Posterior vena cava (tissue), 2 donors: Measurements from ENCODE around the gene OR2A7. TPM values are rescaled to one million over a fixed set of nuclear protein-coding genes. Genes with fewer than 3 reads are reported as not detected.
"Not testable (repeated sequence)": the region's sequence is repeated elsewhere in the genome, so short reads cannot be mapped to it uniquely, and the experiment has no call there.

Experiments
- DNase-seq: peaks from one replicate; pipeline ENCODE4 v3.0.0-alpha.2; 2020; ENCODE audit warnings: low spot score
- intact Hi-C, 2 donors: fragments of 100-400 bp; cut with DNase I; formaldehyde crosslinking; loops; one replicate each; pipeline versions ENCODE4 v1.14.1 to v1.14.2; 2022 to 2023
- total RNA-seq, 2 donors: library from RNA; stranded (reverse); fragmentation: NEBNext Ultra II Directional; extraction: Animal tissue kit (Norgen Biotek cat#: 25700); gene quantifications; one replicate each; pipeline ENCODE4 v1.2.1, GENCODE V29; 2021
- donor health status: DM: yes; HTN: yes; CAD: no.
- donor health status: DM: yes; HTN: yes; CAD: no.

OR2A7 gene
- total RNA-seq, 2 donors from 2014 or later, result 1.4 to 1.9 TPM

GRCh38 chr7:144259067-144259466 is 5.5 kb downstream of the OR2A7 start:
- intact Hi-C loops, DNase-seq: not testable (repeated sequence)

- intact Hi-C loops, result no loop called here
- no peak for DNase-seq
Measured at GRCh38 chr7:144256112-144256511, 8.5 kb downstream of the OR2A7 start.

- no peak for DNase-seq
- intact Hi-C loops, result no loop called here
Measured at GRCh38 chr7:144255471-144255897, 9.1 kb downstream of the OR2A7 start.

- DNase-seq, intact Hi-C loops: not testable (repeated sequence)
Measured at GRCh38 chr7:144252307-144252706, 12.3 kb downstream of the OR2A7 start.

- DNase-seq, intact Hi-C loops: not testable (repeated sequence)
Measured at GRCh38 chr7:144247674-144248330, 16.8 kb downstream of the OR2A7 start.

- intact Hi-C loops, DNase-seq: not testable (repeated sequence)
Measured at GRCh38 chr7:144246967-144247366, 17.6 kb downstream of the OR2A7 start.

- intact Hi-C loops, DNase-seq: not testable (repeated sequence)
Measured at GRCh38 chr7:144245372-144245771, 19.2 kb downstream of the OR2A7 start.

- intact Hi-C loops, DNase-seq: not testable (repeated sequence)
Measured at GRCh38 chr7:144239365-144239764, 25.2 kb downstream of the OR2A7 start, which contains the start of gene OR2A42. Gene OR2A42, minus strand, starts transcription at chr7:144239605. Its CDS starts 6,762 bp downstream, at chr7:144232843.

GRCh38 chr7:144238530-144239082 is 26.0 kb downstream of the OR2A7 start:
- intact Hi-C loops, DNase-seq: not testable (repeated sequence)

- DNase-seq, intact Hi-C loops: not testable (repeated sequence)
Measured at GRCh38 chr7:144233039-144233438, 31.6 kb downstream of the OR2A7 start.

GRCh38 chr7:144231027-144231426 is 33.6 kb downstream of the OR2A7 start:
- intact Hi-C loops, result not testable (repeated sequence)

GRCh38 chr7:144228810-144229209 is 35.8 kb downstream of the OR2A7 start:
- DNase-seq, intact Hi-C loops: not testable (repeated sequence)

More at GRCh38 chr7:144231027-144231426, 33.6 kb downstream of the OR2A7 start:
- DNase-seq, result not testable (repeated sequence)

GRCh38 chr7:144226866-144227265 is 37.7 kb downstream of the OR2A7 start:
- intact Hi-C loops, DNase-seq: not testable (repeated sequence)

GRCh38 chr7:144223675-144224074 is 40.9 kb downstream of the OR2A7 start:
- intact Hi-C loops, DNase-seq: not testable (repeated sequence)

- DNase-seq, intact Hi-C loops: not testable (repeated sequence)
Measured at GRCh38 chr7:144220531-144220930, 44.1 kb downstream of the OR2A7 start.

GRCh38 chr7:144219149-144219548 is 45.4 kb downstream of the OR2A7 start:
- DNase-seq, intact Hi-C loops: not testable (repeated sequence)

GRCh38 chr7:144218581-144218980 is 46.0 kb downstream of the OR2A7 start:
- peak; percentile 7 for DNase-seq

GRCh38 chr7:144217200-144217599 is 47.4 kb downstream of the OR2A7 start:
- DNase-seq, intact Hi-C loops: not testable (repeated sequence)

More at GRCh38 chr7:144218581-144218980, 46.0 kb downstream of the OR2A7 start:
- intact Hi-C loops, result not testable (repeated sequence)
